HG02840 (cell line): ENCODE data around the gene RHOD.

Experiments
- ATAC-seq: cut with Tn5 transposase; IDR thresholded peaks from one replicate; pipeline ENCODE4 v1.9.1; 2021; ENCODE audit warnings: mild to moderate bottlenecking, moderate library complexity, moderate number of reproducible peaks; ENCODE audit not compliant: unreplicated experiment, low FRiP score

The RHOD gene

GRCh38 chr11:67031791-67032561, 24.7 kb upstream of the RHOD start:
- no peak for ATAC-seq

- ATAC-seq: no peak
Observed at GRCh38 chr11:67032830-67033551, 23.7 kb upstream of the RHOD start.

GRCh38 chr11:67033661-67034166, 22.9 kb upstream of the RHOD start:
- no peak for ATAC-seq

- ATAC-seq: no peak
Observed at GRCh38 chr11:67034350-67034749, 22.3 kb upstream of the RHOD start.

GRCh38 chr11:67040147-67040546, 16.5 kb upstream of the RHOD start:
- ATAC-seq: no peak

- no peak for ATAC-seq
Observed at GRCh38 chr11:67041602-67042001, 15.0 kb upstream of the RHOD start.

GRCh38 chr11:67043572-67044349, 12.9 kb upstream of the RHOD start:
- no peak for ATAC-seq

GRCh38 chr11:67044496-67044895, 12.2 kb upstream of the RHOD start:
- ATAC-seq: no peak

- ATAC-seq: no peak
Observed at GRCh38 chr11:67045314-67045713, 11.3 kb upstream of the RHOD start.

- no peak for ATAC-seq
Observed at GRCh38 chr11:67048515-67049130, 8.0 kb upstream of the RHOD start.

GRCh38 chr11:67050139-67050538, 6.5 kb upstream of the RHOD start:
- no peak for ATAC-seq

- no peak for ATAC-seq
Observed at GRCh38 chr11:67051180-67051893, 5.3 kb upstream of the RHOD start.

- no peak for ATAC-seq
Observed at GRCh38 chr11:67051945-67052488, 4.6 kb upstream of the RHOD start.

- no peak for ATAC-seq
Observed at GRCh38 chr11:67052891-67053290, 3.8 kb upstream of the RHOD start.

GRCh38 chr11:67053896-67054329, 2.7 kb upstream of the RHOD start:
- ATAC-seq: no peak

GRCh38 chr11:67054346-67054835, 2.3 kb upstream of the RHOD start:
- ATAC-seq: no peak

GRCh38 chr11:67054836-67055523, 1.7 kb upstream of the RHOD start:
- ATAC-seq: no peak

- ATAC-seq: no peak
Observed at GRCh38 chr11:67055812-67056211, 835 bp upstream of the RHOD start.

- ATAC-seq: no peak
Observed at GRCh38 chr11:67057205-67057672, 592 bp downstream of the RHOD start.
